Esophagus squamous epithelium (tissue), 5 donors: Measurements from ENCODE around the gene TOP2A. TPM values are rescaled to one million over a fixed set of nuclear protein-coding genes. Genes with fewer than 3 reads are reported as not detected.
A peak's percentile ranks its signal among the peaks of the same experiment; 100 is the strongest.

Source experiments
- DNase-seq: peaks from one replicate; lab custom pipeline; 2025; lab: John Stamatoyannopoulos, UW
- H3K27ac ChIP-seq, 4 donors: fragments of 200-600 bp; sonication (generic); one replicate each; pipeline ENCODE4 v1.5.1; 2016 to 2019; ENCODE audit warnings: mild to moderate bottlenecking in 1 of 4
- H3K27me3 ChIP-seq, 4 donors: fragments of 200-600 bp; sonication (generic); 1 replicate in 3 of 4; 2 replicates in 1 of 4; pipeline versions ENCODE4 v1.5.1 to v1.6.0; 2017 to 2021; ENCODE audit warnings: antibody characterized with exemption in 1 of 4
- H3K36me3 ChIP-seq, 3 donors: fragments of 200-600 bp; sonication (generic); one replicate each; pipeline ENCODE4 v1.5.1; 2016 to 2019
- H3K4me1 ChIP-seq, 3 donors: fragments of 200-600 bp; sonication (generic); one replicate each; pipeline ENCODE4 v1.5.1; 2017 to 2019
- H3K4me3 ChIP-seq, 4 donors: fragments of 200-600 bp; sonication (generic); 1 replicate in 3 of 4; 2 replicates in 1 of 4; pipeline ENCODE4 v1.5.1; 2016 to 2019; ENCODE audit warnings: mild to moderate bottlenecking in 2 of 4, moderate library complexity in 1 of 4
- H3K9me3 ChIP-seq, 3 donors: fragments of 200-600 bp; sonication (generic); one replicate each; pipeline ENCODE4 v1.5.1; 2016 to 2019
- CTCF ChIP-seq, 6 experiments: fragments of 450-650 bp in 4 of 6; fragments of 200-600 bp in 2 of 6; sonication (generic) in 2 of 6; IDR thresholded peaks; one replicate each; pipeline ENCODE4 v1.5.1; 2016 to 2019; ENCODE audit warnings: antibody characterized with exemption in 6 of 6, mild to moderate bottlenecking in 4 of 6, moderate library complexity in 4 of 6
- POLR2A ChIP-seq, 4 donors: fragments of 450-650 bp; IDR thresholded peaks; one replicate each; pipeline ENCODE4 v1.6.1; 2017; ENCODE audit warnings: antibody characterized with exemption in 4 of 4, mild to moderate bottlenecking in 4 of 4, moderate library complexity in 3 of 4
- WGBS, 2 donors: methylation state at CpG; one replicate each; pipeline ENCODE4 v1.1.5; 2018; 5-methylcytosine and 5-hydroxymethylcytosine counted together
- intact Hi-C: fragments of 100-400 bp; cut with DNase I; formaldehyde crosslinking; loops from one replicate; pipeline ENCODE4 v1.15.0; 2022
- total RNA-seq, 4 donors: library from RNA; depleted of rRNA; stranded (reverse); fragments of >200 nt; gene quantifications; one replicate each; pipeline ENCODE4 v1.1.0, GENCODE V29; 2016
- donor health status: DM: yes; HTN: yes; CAD: no.

The TOP2A gene
- total RNA-seq, 4 donors from 2014 or later = 24.9 to 87.1 (median 50.6) TPM

- H3K9me3 ChIP-seq = no peaks in the 10 kb centered on the region
- H3K4me3 ChIP-seq = peak overlapping the region; percentile 56 to 84 (median 62)
- no peak for DNase-seq
- H3K4me1 ChIP-seq = peaks cover 19 to 54% (median 31%) of the 10 kb centered on the region in 3 donors
- intact Hi-C loops = loop anchor here (10.0 kb wide), 2 partner anchors 53 to 203 kb away; partner anchors contain the start of genes CCR7 and TOP2A
- H3K36me3 ChIP-seq = no peaks in the 10 kb centered on the region
- TF ChIP-seq CTCF (IDR thresholded peaks at IDR 0.05) (no peak), POLR2A (IDR thresholded peaks at IDR 0.05) (no peak)
- no peaks in the 10 kb centered on the region for H3K27me3 ChIP-seq
- peak overlapping the region in 1 of 4 donors; percentile 75 for H3K27ac ChIP-seq
- 66 to 69% methylated on average over 13 to 14 of the region's 24 CpGs for WGBS, 2 donors
These were observed 55.6 kb downstream of the TOP2A start for GRCh38 chr17:40361925-40362695.

GRCh38 chr17:40361063-40361924 is 56.4 kb downstream of the TOP2A start:
- WGBS, 2 donors = 46 to 63% methylated on average over 24 to 28 of the region's 32 CpGs
- no peak overlapping the region for H3K4me3 ChIP-seq
- no peak overlapping the region for H3K27ac ChIP-seq
- H3K4me1 ChIP-seq = peaks cover 19 to 56% (median 31%) of the 10 kb centered on the region in 3 donors
- H3K9me3 ChIP-seq = no peaks in the 10 kb centered on the region
- peaks cover 0 to 3% (median 2%) of the 10 kb centered on the region in 3 donors for H3K36me3 ChIP-seq
- intact Hi-C loops = loop anchor here (10.0 kb wide), 2 partner anchors 54 to 204 kb away; partner anchors contain the start of genes CCR7 and TOP2A
- TF ChIP-seq POLR2A (IDR thresholded peaks at IDR 0.05) (no peak), CTCF (IDR thresholded peaks at IDR 0.05) (no peak)
- no peak for DNase-seq
- H3K27me3 ChIP-seq = no peaks in the 10 kb centered on the region

DNA sequence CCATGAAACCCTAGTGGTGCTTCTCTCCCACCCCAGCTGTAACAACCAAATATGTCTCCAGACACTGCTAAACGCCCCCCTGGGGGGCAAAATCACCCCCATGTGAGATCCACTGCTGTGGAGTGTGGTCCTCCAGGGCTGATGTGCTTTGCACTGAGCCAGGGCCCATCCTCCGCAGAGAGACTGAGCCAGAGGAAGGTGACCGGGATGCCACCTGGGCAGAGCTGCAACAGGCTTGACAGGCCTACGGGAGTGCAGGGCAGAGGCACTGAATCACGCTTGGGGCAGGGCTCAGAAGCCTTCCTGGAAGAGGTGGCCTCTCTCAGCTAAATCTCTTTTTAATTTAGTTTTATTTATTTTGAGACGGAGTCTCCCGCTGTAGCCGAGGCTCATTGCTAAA is 57.6 kb downstream of the TOP2A start:
- TF ChIP-seq CTCF (IDR thresholded peaks at IDR 0.05) (no peak), POLR2A (IDR thresholded peaks at IDR 0.05) (no peak)
- intact Hi-C loops = loop anchor here (10.0 kb wide), 2 partner anchors 55 to 205 kb away; partner anchors contain the start of genes CCR7 and TOP2A
- peaks cover 22 to 68% (median 31%) of the 10 kb centered on the region in 3 donors for H3K4me1 ChIP-seq

GRCh38 chr17:40358323-40359038 is 59.2 kb downstream of the TOP2A start:
- Histone ChIP-seq H3K4me3 (peak overlapping the region in 1 of 4 donors; percentile 31), H3K27ac (peak overlapping the region in 2 of 4 donors; percentile 1 to 28), H3K9me3 (no peaks in the 10 kb centered on the region), H3K27me3 (no peaks in the 10 kb centered on the region), H3K36me3 (peaks cover 0 to 28% (median 18%) of the 10 kb centered on the region in 3 donors), H3K4me1 (peaks cover 9 to 60% (median 24%) of the 10 kb centered on the region in 3 donors)
- WGBS, 2 donors = 9 to 10% methylated on average over 17 of the region's 17 CpGs
- TF ChIP-seq POLR2A (IDR thresholded peaks at IDR 0.05) (no peak), CTCF (IDR thresholded peaks at IDR 0.05) (peak; percentile 98 to 100 (median 99))
- no peak for DNase-seq
- intact Hi-C loops = loop anchor here (10.0 kb wide), 1 partner anchor 164 kb away; no protein-coding TSS in a partner anchor

More for the DNA sequence above, 57.6 kb downstream of the TOP2A start:
- Histone ChIP-seq H3K4me3 (no peak overlapping the region), H3K9me3 (no peaks in the 10 kb centered on the region), H3K36me3 (peaks cover 0 to 14% (median 13%) of the 10 kb centered on the region in 3 donors), H3K27me3 (no peaks in the 10 kb centered on the region), H3K27ac (no peak overlapping the region)
- no peak for DNase-seq
- WGBS, 2 donors = 70 to 77% methylated on average over 6 to 8 of the region's 8 CpGs
